Nucleus accumbens (tissue), 56 donors: ENCODE measurements around the gene ZBTB42.
"Not testable (repeated sequence)": the region's sequence is repeated elsewhere in the genome, so short reads cannot be mapped to it uniquely, and the experiment has no call there.

Source experiments
- DNase-seq, 56 donors: peaks; one replicate each; lab custom pipeline; 2025; lab: John Stamatoyannopoulos, UW

ZBTB42 gene

DNA sequence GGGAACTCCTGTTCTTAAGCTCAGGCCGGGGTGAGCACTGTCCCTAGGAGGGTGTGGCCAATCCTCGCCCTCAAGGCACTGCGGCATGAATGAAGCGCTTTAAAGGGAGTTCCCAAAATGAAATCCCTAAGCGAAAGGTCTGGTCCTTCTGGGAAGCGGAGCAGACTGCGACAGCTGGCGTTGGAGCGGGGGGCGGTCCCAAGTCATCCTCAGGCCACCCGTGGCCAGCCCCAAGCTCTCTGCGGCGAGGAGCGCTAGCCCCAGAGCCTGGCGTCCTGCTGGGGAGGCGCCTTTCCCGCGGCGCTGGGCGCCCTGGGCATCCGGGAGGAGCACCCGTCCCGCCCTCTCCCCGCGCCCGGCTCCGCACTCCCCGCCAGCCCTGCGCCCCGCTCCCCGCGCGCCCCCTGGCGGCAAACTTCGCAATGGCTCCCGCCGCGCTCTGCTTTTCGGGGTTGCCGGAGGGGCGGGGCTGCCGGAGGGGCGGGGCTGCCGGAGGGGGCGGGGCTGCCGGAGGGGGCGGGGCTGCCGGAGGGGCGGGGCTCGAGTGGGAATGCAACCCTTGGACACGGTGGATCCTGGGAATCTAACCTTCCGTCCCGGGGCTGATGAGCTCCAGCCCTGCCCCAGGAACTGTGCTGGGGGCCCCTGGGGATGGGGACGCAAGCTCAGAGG is 25.4 kb downstream of the ZBTB42 start:
- peak in 54 of 56 donors; percentile 37 to 96 (median 80) for DNase-seq

DNA sequence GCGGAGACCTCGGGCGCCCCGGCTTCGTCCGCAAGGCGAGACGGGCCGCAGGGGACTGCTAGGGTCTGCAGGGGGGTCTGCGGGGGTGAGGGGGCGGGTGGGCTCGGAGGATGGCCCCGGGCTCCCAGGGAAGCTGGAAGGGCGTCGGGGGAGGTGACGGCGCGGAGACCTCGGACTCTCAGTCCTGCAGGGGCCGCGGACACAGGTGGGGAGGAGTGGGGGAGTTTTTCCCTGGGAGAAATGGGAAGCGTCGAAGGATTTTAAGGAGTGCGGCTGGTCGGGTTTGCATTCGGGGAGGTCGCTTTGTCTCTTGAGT is 25.9 kb downstream of the ZBTB42 start:
- no peak for DNase-seq

DNA sequence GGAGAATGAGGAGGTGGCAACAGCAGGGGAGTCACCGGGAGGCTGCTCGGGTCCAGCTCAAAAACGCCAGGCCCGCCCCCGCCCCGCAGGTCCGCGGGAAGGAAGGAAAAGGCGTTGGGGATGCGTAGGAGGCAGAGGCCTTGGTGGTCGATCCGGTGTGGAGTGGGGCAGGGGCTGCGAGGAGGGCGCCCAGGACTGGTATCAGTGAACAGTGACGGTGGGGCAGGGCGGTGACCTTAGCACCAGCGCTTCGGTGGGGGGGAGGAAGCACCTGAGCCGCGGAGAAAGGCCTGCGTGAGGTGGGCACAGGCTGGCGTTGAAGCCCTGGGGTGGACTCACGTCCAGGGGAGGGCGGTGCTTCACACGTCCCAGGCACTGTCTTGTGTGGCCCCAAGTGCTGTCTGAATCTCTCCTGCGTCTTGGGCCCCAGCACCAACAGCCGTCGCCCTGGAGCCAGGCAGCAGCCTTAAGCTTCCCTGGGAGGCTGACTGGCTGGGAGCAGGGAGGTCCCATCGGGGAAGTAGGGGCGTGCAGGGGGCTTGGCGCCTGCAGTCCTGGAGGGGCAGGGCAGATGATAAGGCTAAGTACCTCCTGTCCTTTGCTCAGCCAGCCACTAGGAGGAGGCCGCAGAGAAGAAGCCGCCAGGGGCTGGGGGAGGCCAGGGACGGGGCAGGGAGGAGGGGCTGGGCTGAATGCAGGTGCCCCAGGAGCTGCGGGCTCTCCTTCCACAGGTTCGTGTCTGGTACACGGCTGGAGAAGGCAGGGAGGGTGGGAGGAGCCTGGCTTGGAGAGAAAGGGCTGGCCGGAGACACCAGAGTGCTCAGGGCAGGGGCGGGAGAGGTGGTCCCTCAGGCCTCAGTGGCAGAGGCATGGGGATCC is 26.5 kb downstream of the ZBTB42 start:
- peak in 1 of 56 donors; percentile 21 for DNase-seq

DNA sequence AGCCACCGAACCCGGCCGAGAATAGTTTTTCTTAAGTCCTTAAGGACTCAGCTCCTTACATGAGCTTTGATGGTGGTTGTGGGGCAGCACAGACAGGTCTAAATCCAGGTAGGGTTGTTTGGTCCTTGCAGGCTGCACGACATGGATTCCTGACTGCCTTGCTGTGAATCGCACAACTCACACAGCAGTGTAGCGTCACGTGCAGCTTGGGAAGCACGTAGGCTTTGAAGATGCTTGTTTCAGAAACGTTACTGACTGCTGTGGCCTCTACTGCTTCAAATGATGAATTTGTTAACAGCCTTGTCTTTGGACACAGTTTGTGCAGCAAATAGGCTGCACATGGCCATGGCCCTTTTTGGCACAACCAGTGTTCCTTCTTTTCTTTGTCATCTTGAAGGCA is 29.9 kb downstream of the ZBTB42 start:
- DNase-seq: no peak

DNA sequence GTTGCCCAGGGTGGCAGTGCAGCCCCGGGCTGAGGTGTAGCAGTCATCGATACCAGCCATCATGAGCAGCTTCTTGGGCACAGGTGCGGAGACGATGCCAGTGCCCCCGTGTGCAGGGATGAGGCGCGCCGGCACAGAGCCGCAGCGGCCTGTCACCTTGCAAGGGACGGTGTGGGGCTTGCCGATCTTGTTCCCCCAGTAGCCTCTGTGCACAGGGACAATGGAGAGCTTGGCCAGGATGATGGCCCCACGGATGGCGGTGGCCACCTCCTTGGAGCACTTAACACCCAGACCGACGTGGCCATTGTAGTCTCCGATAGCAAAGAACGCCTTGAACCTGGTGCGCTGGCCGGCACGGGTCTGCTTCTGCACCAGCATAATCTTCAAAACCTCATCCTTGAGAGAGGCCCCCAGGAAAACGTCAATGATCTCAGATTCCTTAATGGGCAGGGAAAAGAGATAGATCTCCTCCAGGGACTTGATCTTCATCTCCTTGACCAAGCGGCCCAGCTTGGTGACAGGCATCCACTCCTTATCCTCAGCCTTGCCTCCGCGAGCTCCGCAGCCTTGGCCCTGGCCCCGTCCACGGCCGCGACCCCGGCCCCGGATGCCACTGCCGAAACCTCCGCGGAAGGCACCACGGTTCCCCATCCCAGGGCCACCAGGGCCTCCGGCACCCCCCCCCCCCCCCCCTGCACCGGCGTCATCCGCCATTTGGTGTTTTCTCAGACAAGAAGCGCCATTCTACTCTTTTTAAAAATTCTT is 35.5 kb downstream of the ZBTB42 start:
- DNase-seq: not testable (repeated sequence)

DNA sequence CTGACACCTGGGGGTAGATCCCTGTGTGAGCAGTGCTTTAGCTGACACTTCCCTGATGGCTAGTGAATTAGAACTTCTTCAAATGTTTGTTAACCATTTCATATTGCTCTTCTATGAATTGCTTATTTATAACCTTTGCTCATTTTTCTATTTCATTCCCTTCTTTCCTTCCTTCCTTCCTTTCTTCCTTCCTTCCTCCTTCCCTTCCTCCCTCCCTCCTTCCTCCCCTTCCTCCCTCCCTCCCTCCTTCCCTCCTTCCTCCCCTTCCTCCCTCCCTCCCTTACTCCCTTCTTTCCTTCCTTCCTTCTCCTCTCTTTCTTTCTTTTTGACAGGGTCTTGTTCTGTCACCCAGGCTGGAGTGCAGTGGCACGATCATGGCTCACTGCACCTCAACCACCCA is 40.8 kb downstream of the ZBTB42 start:
- no peak for DNase-seq

DNA sequence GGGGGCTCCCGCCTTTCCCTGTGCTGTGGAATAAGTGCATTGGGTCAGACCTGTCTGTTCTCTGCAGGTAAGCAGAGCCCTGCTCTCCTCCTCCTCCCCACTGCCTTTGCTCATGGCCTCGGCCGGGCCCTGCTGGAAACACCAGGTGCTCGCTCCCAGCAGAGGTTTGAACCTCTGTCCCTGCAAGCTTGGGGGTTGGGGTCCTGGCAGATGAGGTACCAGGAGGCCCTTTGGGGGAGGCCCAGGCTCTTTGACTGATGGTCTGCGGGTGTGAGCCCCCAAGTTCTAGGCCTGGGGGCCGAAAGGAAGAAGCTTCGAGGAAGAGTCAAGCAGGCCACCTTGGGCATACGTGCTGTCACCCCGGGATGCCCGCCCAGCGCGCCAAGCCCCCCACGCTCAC is 42.1 kb downstream of the ZBTB42 start:
- DNase-seq: no peak

DNA sequence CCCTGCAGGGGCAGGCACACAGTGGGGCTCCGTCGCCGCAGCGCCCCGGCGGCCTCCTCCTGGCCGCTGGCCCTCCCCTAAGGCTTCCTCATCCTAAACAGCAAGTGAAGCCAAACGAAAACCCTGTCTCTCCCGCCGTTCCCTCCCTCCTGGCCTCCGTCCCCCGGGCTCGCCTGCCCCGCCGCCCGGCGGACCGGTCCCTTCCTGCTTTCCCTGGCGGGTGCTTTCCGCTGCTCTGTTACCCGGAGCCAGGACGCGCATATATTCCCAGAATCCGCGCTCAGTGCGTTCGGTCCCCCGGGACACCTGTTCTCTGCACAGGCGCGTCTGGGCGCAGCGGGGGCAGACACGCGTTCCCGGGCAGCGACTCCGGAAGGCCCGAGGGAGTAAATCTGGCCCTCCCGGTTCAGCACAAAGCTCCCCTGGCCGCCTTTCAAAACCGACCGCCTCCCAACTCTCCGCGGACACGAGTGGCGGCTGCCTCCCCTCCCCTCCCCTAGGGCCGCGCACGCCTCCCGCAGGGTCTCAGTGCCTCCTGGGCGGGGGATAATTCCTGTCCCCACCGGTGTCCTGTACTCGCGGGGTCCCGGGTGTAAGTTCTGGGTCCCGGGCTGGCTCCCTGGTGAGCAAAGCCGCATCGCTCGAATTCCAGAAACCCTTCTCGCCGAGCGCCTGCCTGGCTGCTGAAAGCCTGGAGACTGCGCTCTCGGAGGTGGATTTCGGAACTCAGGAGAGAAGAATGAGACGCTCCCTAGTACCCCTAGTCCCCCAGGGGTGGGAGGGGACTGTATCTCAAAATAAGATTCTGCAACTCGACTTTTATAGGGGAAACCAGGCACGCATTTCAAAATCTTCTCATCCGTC is 42.8 kb downstream of the ZBTB42 start:
- DNase-seq: peak in 8 of 56 donors; percentile 28 to 56 (median 32)

DNA sequence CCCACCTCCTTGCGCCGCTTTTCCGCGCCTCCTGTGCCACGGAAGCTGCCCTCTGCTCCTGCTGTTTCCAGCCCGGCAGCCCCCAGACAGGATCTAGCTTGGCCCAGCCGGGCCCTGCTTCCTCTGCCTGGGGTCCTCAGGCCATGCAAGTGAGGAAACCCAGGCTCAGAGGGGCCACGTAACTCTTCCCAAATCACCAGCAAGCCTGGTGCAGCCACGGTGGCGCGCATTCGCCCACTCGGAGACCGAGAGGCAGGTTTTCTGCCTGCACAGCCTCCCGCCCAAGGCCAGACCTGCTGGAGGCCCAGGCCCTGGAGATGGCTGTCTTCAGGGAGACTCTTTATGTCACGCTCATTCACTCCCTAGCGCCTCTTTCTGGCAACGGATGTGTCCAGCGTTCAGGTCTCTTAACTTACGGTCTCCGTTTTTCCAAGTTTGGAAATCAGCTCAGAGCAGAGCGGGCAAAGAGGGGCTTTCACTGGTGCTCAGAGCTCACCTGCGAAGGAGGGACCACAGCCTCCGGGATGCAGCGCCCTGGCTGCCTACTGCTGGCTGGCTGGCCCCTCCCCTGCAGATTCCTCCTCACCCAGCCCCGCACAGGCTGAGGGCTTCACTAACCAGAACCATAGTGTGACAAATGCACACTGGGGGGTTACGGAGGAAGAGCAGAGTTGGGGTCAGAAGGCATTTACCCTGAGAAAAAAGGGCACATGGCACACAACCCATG is 43.6 kb downstream of the ZBTB42 start:
- DNase-seq: peak in 1 of 56 donors; percentile 22

DNA sequence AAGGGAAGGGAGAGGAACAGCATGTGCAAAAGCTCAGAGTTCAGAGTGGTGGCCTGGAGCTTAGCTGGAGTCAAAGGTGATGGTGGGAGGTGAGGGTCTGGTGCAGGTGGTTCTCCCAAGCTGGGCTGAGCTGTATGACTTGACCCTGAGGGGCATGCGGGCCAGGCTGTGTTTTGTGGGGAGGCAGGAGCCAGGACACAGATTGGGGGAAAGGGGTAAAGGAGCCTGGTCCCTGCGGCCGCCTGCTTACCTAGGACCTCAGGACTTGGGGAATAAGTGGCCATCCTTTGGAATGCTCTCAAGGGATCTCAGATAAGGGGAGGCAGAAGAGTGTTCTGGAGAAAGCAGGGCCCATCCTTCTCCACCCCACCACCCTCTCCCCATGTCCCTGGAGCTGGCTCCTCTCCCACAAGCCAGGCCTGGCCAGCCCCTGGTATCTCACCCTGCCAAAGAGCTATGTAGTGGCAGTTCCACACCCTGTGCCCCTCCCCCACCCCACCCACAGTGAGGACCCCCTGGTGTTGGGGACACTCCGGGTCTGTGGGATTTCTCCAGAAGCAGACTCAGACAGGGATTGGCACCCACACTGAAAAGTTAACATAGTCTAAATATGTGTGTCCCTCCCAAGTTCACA is 44.2 kb downstream of the ZBTB42 start:
- DNase-seq: no peak

DNA sequence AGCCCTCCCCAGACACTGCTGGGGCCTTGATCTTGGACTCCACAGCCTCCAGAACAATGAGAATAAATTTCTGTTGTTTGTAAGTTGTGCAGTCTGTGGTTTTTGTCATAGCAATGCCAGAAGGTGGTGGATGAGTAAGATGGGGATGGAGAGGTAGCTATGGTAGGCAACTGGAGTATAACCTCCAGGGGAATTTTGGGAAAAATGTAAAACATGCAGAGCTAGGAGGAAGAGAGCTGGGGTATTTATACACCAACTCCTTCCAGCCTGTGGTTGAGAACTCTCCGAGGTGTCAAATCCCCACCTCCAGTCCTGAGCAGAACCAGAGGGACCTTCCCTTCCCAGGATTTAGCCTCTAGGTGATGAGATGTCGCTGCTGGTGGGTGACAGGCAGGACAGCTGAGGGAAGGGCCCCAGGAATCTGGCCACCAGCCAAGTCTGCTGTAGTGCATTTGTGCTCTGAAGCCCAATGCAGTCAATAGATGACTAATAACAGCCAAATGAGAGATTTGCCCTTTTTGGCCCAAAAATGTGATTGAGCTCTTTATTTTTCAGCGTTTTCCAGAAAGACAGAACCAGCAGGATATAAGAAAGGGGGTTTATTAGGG is 45.0 kb downstream of the ZBTB42 start:
- DNase-seq: no peak

DNA sequence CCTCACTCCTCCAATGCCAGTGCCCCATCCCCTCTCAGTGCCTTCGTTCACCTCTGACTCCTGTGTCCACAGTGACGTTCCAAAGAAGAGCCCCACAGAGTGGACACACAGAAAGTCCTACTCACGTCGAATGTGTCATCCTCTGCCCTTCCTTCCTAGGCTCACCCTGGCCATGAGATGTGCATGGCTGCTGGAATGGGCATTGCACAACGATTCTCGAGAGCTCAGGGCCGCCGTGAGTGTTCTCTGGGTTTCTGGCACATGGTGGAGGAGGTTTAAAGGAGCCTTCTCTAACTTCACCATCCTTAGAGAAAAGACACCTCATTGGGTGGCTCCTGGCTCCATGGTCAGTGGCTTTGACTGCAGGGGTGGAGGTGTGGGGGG is 51.4 kb downstream of the ZBTB42 start:
- no peak for DNase-seq
